GM21526 (cell line): Measurements from ENCODE around the gene A2M.

Source experiments
- ATAC-seq: cut with Tn5 transposase; IDR thresholded peaks from one replicate; pipeline ENCODE4 v1.9.1; 2021; ENCODE audit warnings: moderate library complexity; ENCODE audit not compliant: unreplicated experiment, low FRiP score

Gene A2M

GRCh38 chr12:9123781-9124382 is 8.2 kb upstream of the A2M start:
- ATAC-seq: no peak

DNA sequence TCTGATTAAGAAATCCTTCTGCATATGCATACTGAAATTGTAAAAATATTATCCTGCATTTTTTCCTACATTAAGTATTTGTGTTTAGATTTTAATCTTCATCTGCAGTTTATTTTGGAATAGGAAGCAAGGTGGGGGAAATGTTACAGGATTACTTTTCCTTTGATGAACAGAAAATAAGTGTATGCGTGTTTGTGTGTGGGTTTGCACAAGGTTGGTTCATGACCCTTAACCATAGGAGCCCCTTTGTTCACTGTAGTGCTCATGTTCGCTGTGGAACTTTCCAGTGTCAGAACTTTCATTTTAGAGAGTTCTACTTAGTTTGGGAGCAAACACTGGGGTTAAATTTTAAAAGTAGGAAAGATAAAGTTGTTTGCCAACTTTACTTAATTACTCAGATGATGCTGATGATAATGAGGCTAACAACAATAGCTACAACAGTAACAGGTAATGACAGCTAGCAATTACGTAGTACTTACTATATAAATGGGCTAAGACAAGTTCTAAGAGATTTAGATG is 6.4 kb upstream of the A2M start:
- ATAC-seq: no peak

DNA sequence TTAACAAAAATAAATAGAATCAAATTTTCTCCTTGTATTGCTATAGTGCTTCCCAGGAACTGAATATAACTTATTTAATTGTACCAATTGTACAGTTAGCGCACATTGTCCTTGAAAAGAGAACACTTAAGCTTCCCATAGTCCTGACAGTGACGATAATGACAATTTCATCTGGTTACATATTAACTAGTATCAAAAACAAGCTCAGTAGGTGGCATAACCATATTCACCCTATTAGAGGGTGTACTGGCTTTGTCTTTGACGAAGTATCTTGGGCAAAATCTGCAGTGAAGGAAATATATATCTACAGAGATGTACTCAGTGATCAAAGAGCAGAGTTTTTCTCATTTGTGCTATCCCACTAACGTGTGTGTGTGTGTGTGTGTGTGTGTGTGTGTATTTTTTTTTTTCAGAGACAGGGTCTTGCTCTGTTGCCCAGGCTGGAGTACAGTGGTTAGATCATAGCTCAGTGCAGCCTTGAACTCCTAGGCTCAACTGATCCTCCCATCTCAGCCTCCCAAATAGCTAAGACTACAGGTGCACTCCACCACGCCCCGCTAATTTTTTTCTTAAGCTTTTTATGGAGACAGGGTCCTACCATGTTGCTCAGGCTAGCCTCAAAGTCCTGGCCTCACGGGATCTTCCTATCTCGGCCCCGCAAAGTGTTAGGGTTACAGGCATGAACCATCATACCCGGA is 4.9 kb upstream of the A2M start:
- no peak for ATAC-seq

DNA sequence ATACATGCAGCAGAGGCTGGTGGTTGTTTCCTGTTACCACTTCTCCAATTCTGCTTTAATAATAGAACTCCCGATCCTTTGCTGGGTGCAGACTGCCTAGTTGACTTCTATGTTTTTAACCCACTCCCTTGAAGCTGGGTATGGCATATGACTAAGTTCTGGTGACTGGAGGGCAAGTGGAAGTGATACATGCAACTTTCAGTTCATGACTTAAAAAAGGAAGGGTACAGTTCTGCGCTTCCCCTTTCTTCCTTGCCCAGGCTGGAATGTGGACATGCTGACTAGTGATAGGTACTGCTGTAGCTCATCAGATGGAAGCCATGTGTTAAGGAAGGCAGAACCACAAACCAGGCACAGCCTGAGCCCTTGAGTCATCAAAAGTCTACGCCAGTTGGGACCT is 2.4 kb upstream of the A2M start:
- ATAC-seq: no peak

- ATAC-seq: no peak
Observed at GRCh38 chr12:9114946-9115345, 773 bp downstream of the A2M start.

DNA sequence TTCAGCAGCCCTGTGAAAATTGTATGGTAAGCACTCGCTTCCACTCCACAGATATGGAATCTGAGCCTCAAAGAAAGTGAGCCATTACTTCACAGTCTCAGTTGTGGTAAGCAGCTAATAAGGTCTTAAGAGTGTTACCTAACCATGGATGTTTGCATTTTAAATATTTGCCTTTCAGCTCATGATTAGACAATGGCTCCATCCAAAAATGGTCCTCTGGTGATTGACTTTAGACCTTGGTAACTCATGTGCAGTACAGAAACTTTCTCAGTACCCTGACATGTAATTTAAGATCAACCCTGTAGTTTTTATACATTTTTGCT is 1.8 kb downstream of the A2M start:
- ATAC-seq: no peak

DNA sequence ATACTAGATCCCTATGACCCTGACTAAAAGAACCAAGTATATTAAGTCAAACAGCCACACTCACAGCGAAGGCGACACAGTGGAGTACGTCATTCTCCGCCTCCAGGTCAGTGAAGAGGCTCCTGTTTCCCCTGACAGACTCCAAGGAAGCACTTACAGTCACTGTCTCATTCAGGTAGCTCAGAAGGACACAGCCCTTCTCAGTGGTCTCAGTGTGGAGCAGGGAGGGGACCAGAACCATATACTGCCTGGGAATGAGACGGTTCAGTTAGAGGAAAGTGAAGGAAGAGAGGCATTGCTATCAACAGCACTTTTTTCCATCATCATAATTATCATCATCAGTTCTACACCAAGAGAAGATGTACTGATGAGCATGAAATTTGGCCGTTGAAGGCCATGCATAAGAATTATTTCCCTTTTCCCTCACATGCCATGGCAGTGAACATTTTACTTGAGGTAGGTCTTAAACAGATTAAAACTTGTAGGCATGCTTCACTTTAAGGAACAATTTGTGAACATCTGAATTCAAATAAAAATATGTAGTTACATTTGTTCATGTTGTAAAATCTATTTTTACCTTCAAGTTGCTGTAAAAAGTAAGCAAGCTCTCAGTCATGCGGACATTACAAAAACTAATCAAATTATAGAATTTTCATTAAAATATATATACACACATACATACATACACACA is 2.3 kb downstream of the A2M start:
- ATAC-seq: no peak

DNA sequence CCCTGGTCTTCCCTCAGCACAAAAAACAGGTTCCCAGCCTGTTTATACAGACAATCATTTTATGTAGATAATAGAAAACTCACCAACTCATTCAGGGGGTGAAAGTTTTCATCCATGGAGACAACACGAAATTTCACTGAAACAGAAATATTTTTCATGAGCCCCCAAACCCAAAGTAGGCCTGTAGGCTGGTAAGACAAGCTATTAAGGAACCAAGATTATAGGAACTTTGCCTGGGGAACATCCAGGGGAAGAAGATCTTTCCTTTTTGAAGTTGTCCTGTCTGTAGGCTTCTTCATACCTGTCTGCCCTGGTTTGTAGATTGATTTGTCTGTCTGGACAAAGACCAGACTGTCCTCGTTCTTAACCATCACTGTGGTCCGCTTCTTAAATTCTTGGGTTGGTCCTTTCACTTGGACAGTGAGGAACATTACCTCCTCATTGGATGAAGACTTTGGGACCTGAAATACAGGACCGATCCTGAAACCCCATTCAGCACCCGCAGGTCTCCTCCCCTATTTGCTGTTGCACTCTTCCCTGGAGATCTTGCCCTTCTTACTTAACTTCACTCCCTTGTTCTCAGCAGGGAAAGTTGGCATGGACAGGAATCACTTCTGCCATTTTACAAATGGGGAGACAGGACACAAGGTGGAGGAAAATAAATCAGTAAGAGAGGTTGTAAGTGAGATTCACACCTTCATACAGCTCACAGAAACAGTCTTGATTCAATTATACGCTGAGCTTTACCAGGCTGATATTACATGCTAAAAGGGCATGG is 3.5 kb downstream of the A2M start:
- no peak for ATAC-seq

DNA sequence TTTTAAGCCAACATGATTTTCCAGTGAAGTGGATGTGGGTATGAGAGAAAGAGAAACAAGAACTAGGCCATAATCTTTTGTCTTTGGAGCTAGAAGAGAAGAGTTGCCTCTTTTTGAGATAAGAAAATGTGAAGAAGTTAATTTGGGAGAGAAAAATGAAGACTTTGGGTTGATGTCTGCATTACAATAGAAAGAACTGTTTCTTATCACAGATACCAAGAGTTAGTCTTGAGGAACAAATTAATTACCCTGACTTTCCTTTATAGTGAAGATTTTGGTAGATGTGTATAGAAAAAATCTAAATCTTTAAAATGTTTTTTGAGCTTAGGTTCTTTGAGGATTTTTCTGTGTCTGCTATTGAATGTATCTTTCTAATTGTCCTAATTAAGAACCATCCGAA is 4.2 kb downstream of the A2M start:
- no peak for ATAC-seq

GRCh38 chr12:9109737-9110491 is 5.8 kb downstream of the A2M start:
- no peak for ATAC-seq

GRCh38 chr12:9109213-9109522 is 6.6 kb downstream of the A2M start:
- ATAC-seq: no peak

- ATAC-seq: no peak
Observed at GRCh38 chr12:9108504-9109212, 7.1 kb downstream of the A2M start.

DNA sequence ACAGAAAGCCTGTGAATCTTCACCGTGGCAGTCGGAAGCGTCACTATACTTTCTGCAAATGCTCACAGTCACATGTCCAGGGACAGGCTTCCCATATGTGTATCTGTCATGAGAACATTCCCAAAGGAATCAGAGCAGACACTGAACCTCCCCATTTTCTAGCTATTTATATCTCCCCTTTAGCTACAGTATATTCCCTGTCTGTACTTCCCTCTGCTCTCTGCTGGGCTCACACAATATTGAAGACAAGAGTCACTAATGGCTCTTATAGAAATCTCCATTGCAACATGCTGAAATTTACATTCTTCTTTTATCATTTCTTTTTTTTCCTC is 8.2 kb downstream of the A2M start:
- no peak for ATAC-seq

GRCh38 chr12:9106610-9107541 is 8.8 kb downstream of the A2M start:
- no peak for ATAC-seq

DNA sequence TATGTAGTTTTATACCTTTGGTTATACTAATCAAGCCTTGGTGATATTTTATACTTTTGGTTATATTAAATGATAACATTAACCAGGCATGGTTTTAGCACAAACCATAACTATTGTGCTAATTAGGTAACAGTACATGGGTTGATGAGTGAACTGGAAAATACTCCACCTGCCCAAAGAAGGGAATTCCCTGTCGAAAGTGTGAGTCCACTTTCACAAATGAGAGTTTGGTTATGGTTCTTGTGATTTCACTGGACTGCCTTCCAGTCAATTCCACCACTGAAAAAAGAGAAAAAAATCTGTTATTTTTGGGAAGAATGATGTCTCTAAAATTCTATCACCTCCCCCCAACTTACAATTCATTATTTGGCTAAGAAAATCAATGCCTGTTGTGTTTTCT is 9.7 kb downstream of the A2M start:
- no peak for ATAC-seq

- no peak for ATAC-seq
Observed at GRCh38 chr12:9104767-9105423, 10.8 kb downstream of the A2M start.

DNA sequence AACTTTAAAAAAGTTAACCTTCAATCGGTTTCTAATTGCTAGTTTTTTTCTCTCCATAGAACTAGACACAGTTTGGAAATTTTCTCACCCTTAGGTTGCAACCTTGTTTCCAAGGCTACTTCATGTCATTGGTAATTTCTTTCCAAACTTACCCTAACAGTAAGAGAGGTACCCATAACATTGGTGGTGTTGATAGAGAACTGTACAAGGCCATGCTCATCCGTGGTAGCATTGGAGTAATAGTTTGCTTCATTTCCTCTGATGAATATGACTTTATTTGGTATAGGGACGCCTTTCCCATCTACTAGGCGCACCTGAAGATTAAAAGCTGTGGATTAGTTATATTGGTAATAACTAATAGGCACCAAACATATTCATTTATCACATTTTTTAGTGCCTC is 11.6 kb downstream of the A2M start:
- ATAC-seq: no peak

GRCh38 chr12:9103050-9103849 is 12.5 kb downstream of the A2M start:
- no peak for ATAC-seq
